Measurements from ENCODE around the gene SLC1A2. TPM values are rescaled to one million over a fixed set of nuclear protein-coding genes. Genes with fewer than 3 reads are reported as not detected.

SLC1A2 gene
- total RNA-seq, 3 donors from 2014 or later = 0.32 to 23.7 (median 10.5) TPM

- H3K4me3 ChIP-seq = no peak overlapping the region
- H3K27ac ChIP-seq = peak overlapping the region; percentile 16 to 52
- no peak for DNase-seq (ENCODE audit: low spot score in 2 of 2)
- no peaks in the 10 kb centered on the region for H3K36me3 ChIP-seq
- intact Hi-C loops (cut with DNase I; ENCODE audit: low total_unique reads) = no loop called here
- H3K9me3 ChIP-seq = no peaks in the 10 kb centered on the region
- TF ChIP-seq CTCF (IDR thresholded peaks at IDR 0.05) (no peak), POLR2A (IDR thresholded peaks at IDR 0.05) (no peak), POLR2AphosphoS5 (IDR thresholded peaks at IDR 0.05) (no peak)
- H3K27me3 ChIP-seq = no peaks in the 10 kb centered on the region
- H3K4me1 ChIP-seq = no peaks in the 10 kb centered on the region
These were observed 123.6 kb downstream of the SLC1A2 start for GRCh38 chr11:35295751-35296150.

GRCh38 chr11:35293699-35294098 is 125.7 kb downstream of the SLC1A2 start:
- Histone ChIP-seq H3K27ac (no peak overlapping the region), H3K4me1 (no peaks in the 10 kb centered on the region), H3K9me3 (no peaks in the 10 kb centered on the region), H3K4me3 (no peak overlapping the region), H3K27me3 (no peaks in the 10 kb centered on the region), H3K36me3 (no peaks in the 10 kb centered on the region)
- no peak for DNase-seq (ENCODE audit: low spot score in 2 of 2)
- TF ChIP-seq POLR2A (IDR thresholded peaks at IDR 0.05) (no peak), POLR2AphosphoS5 (IDR thresholded peaks at IDR 0.05) (no peak), CTCF (IDR thresholded peaks at IDR 0.05) (no peak)
- intact Hi-C loops (cut with DNase I; ENCODE audit: low total_unique reads) = no loop called here

- Histone ChIP-seq H3K36me3 (no peaks in the 10 kb centered on the region), H3K4me1 (no peaks in the 10 kb centered on the region), H3K27me3 (no peaks in the 10 kb centered on the region), H3K4me3 (no peak overlapping the region), H3K27ac (no peak overlapping the region), H3K9me3 (no peaks in the 10 kb centered on the region)
- intact Hi-C loops (cut with DNase I; ENCODE audit: low total_unique reads) = no loop called here
- DNase-seq (ENCODE audit: low spot score in 2 of 2) = no peak
- no peak for TF ChIP-seq CTCF (IDR thresholded peaks at IDR 0.05)
- no peak for TF ChIP-seq POLR2AphosphoS5 (IDR thresholded peaks at IDR 0.05)
- TF ChIP-seq POLR2A (IDR thresholded peaks at IDR 0.05) = no peak
These were observed 126.3 kb downstream of the SLC1A2 start for GRCh38 chr11:35293035-35293434.

- Histone ChIP-seq H3K4me1 (no peaks in the 10 kb centered on the region), H3K36me3 (no peaks in the 10 kb centered on the region), H3K9me3 (no peaks in the 10 kb centered on the region), H3K4me3 (no peak overlapping the region), H3K27ac (no peak overlapping the region), H3K27me3 (no peaks in the 10 kb centered on the region)
- TF ChIP-seq POLR2A (IDR thresholded peaks at IDR 0.05) = no peak
- TF ChIP-seq POLR2AphosphoS5 (IDR thresholded peaks at IDR 0.05) = no peak
- no peak for TF ChIP-seq CTCF (IDR thresholded peaks at IDR 0.05)
- intact Hi-C loops (cut with DNase I; ENCODE audit: low total_unique reads) = no loop called here
- no peak for DNase-seq (ENCODE audit: low spot score in 2 of 2)
These were observed 127.1 kb downstream of the SLC1A2 start for GRCh38 chr11:35292279-35292678.

GRCh38 chr11:35290876-35291275 is 128.5 kb downstream of the SLC1A2 start:
- no peak overlapping the region for H3K27ac ChIP-seq
- no peaks in the 10 kb centered on the region for H3K9me3 ChIP-seq
- TF ChIP-seq CTCF (IDR thresholded peaks at IDR 0.05) = no peak
- no peak for TF ChIP-seq POLR2AphosphoS5 (IDR thresholded peaks at IDR 0.05)
- no peak for TF ChIP-seq POLR2A (IDR thresholded peaks at IDR 0.05)
- no peaks in the 10 kb centered on the region for H3K4me1 ChIP-seq
- no peaks in the 10 kb centered on the region for H3K27me3 ChIP-seq
- DNase-seq (ENCODE audit: low spot score in 2 of 2) = no peak
- H3K36me3 ChIP-seq = no peaks in the 10 kb centered on the region
- H3K4me3 ChIP-seq = no peak overlapping the region
- intact Hi-C loops (cut with DNase I; ENCODE audit: low total_unique reads) = no loop called here

Measured in breast epithelium (tissue), 4 donors.